ENCODE results near the gene SURF1. TPM values are rescaled to one million over a fixed set of nuclear protein-coding genes. Genes with fewer than 3 reads are reported as not detected.

The SURF1 gene
- total RNA-seq, 1 experiment from 2014 or later: 28.1 TPM

- Histone ChIP-seq H3K4me3 (ENCODE audit: low read length) (peak overlapping the region; percentile 100), H3K4me2 (ENCODE audit: low read length) (peak overlapping the region; percentile 93), H2AFZ (ENCODE audit: low read length) (peak overlapping the region; percentile 63), H3K27me3 (ENCODE audit: low read length) (no peaks in the 10 kb centered on the region), H3K27ac (ENCODE audit: low read length) (0 out of 2 replicates have a peak overlapping the region, but pooled peaks have one; percentile 18), H3K9me2 (replicated peaks; ENCODE audit: low read length) (no peaks in the 10 kb centered on the region), H3K9ac (ENCODE audit: low read length) (peak overlapping the region; percentile 100), H3K4me1 (ENCODE audit: insufficient read depth, low read length) (peaks cover 13% of the 10 kb centered on the region), H3K36me3 (ENCODE audit: low read depth, low read length) (peaks cover 41% of the 10 kb centered on the region), H3K9me3 (ENCODE audit: low read length) (no peaks in the 10 kb centered on the region), H3K79me2 (ENCODE audit: low read length) (peaks cover 48% of the 10 kb centered on the region), H3F3A (ENCODE audit: low read length, unreplicated experiment) (peaks cover 6% of the 10 kb centered on the region), H4K20me1 (ENCODE audit: low read length) (peaks cover 24% of the 10 kb centered on the region)
- no TSS peak for BruUV-seq (replicated peaks)
- ChIA-PET CTCF (no interaction called here), POLR2A (ENCODE audit: unreplicated experiment) (no interaction called here)
- no peak for TF ChIP-seq CTCF (conservative IDR thresholded peaks at IDR 0.05; ENCODE audit: low read depth, low read length)
- no peak for TF ChIP-seq EZH2 (IDR thresholded peaks at IDR 0.05; ENCODE audit: low read length, unreplicated experiment)
- TF ChIP-seq EZH2phosphoT487 (IDR thresholded peaks at IDR 0.05; ENCODE audit: borderline replicate concordance, low read length): no peak
- ATAC-seq: peak; percentile 34
- peak; percentile 18 for DNase-seq
- intact Hi-C loops (cut with micrococcal nuclease): no loop called here
These were observed 8.7 kb downstream of the SURF1 start for GRCh38 chr9:133347515-133347984.

- peaks cover 48% of the 10 kb centered on the region for H3K79me2 ChIP-seq (ENCODE audit: low read length)
- peak overlapping the region; percentile 88 for H3K4me2 ChIP-seq (ENCODE audit: low read length)
- ATAC-seq (no peak), DNase-seq (no peak)
- peak overlapping the region; percentile 57; the same call in 1 of the 2 replicates for H2AFZ ChIP-seq (ENCODE audit: low read length)
- ChIA-PET CTCF (no interaction called here), POLR2A (ENCODE audit: unreplicated experiment) (interaction anchor here (0.7 kb wide), 1 partner anchor 10 kb away, joined by 4 read pairs; the partner anchor contains the start of gene SURF1)
- peak overlapping the region; percentile 100; the same call in 1 of the 2 replicates for H3K9ac ChIP-seq (ENCODE audit: low read length)
- H3K9me3 ChIP-seq (ENCODE audit: low read length): no peaks in the 10 kb centered on the region
- intact Hi-C loops (cut with micrococcal nuclease): no loop called here
- peaks cover 6% of the 10 kb centered on the region for H3F3A ChIP-seq (ENCODE audit: low read length, unreplicated experiment)
- peaks cover 19% of the 10 kb centered on the region for H4K20me1 ChIP-seq (ENCODE audit: low read length)
- H3K4me3 ChIP-seq (ENCODE audit: low read length): peak overlapping the region; percentile 85
- TF ChIP-seq EZH2phosphoT487 (IDR thresholded peaks at IDR 0.05; ENCODE audit: borderline replicate concordance, low read length) (no peak), EZH2 (IDR thresholded peaks at IDR 0.05; ENCODE audit: low read length, unreplicated experiment) (no peak), CTCF (conservative IDR thresholded peaks at IDR 0.05; ENCODE audit: low read depth, low read length) (no peak)
- H3K27ac ChIP-seq (ENCODE audit: low read length): no peak overlapping the region
- no TSS peak for BruUV-seq (replicated peaks)
- no peaks in the 10 kb centered on the region for H3K9me2 ChIP-seq (replicated peaks; ENCODE audit: low read length)
- H3K4me1 ChIP-seq (ENCODE audit: insufficient read depth, low read length): peaks cover 13% of the 10 kb centered on the region
- H3K36me3 ChIP-seq (ENCODE audit: low read depth, low read length): peaks cover 28% of the 10 kb centered on the region
- no peaks in the 10 kb centered on the region for H3K27me3 ChIP-seq (ENCODE audit: low read length)
These were observed 10.1 kb downstream of the SURF1 start for GRCh38 chr9:133346021-133346785.

DNA sequence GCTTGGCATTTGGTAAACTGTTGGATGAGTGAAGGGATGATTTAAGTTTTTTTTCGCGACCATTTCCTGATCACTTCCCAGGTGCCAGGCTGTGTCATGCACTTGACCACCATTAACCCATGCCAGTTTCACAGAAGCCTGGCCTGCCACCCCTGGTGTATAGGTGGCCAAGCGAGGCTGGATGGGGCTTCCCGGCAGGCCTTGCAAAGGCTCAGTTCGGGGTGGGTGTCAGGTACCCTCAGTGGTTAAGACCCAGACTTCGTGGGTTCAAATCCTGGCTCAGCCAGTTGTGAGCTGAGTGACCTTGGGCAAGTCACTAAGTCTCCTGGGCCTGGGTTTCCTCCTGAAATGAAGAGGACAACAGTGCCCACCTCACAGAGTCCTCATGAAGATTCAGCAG, 10.7 kb downstream of the SURF1 start:
- Histone ChIP-seq H3K9me3 (ENCODE audit: low read length) (no peaks in the 10 kb centered on the region), H4K20me1 (ENCODE audit: low read length) (peaks cover 19% of the 10 kb centered on the region), H3K9ac (ENCODE audit: low read length) (no peak overlapping the region), H3K27ac (ENCODE audit: low read length) (no peak overlapping the region), H3K27me3 (ENCODE audit: low read length) (no peaks in the 10 kb centered on the region), H3K36me3 (ENCODE audit: low read depth, low read length) (peaks cover 22% of the 10 kb centered on the region), H3K4me2 (ENCODE audit: low read length) (no peak overlapping the region), H3K79me2 (ENCODE audit: low read length) (peaks cover 48% of the 10 kb centered on the region), H3K4me3 (ENCODE audit: low read length) (no peak overlapping the region), H2AFZ (ENCODE audit: low read length) (no peak overlapping the region), H3F3A (ENCODE audit: low read length, unreplicated experiment) (peaks cover 3% of the 10 kb centered on the region), H3K4me1 (ENCODE audit: insufficient read depth, low read length) (peaks cover 13% of the 10 kb centered on the region), H3K9me2 (replicated peaks; ENCODE audit: low read length) (no peaks in the 10 kb centered on the region)
- intact Hi-C loops (cut with micrococcal nuclease): no loop called here
- BruUV-seq (replicated peaks): no TSS peak
- POLR2A ChIA-PET (ENCODE audit: unreplicated experiment): no interaction called here
- CTCF ChIA-PET: no interaction called here
- ATAC-seq (no peak), DNase-seq (no peak)
- no peak for TF ChIP-seq EZH2 (IDR thresholded peaks at IDR 0.05; ENCODE audit: low read length, unreplicated experiment)
- TF ChIP-seq CTCF (conservative IDR thresholded peaks at IDR 0.05; ENCODE audit: low read depth, low read length): no peak
